Measurements from ENCODE around the gene PHF12. TPM values are rescaled to one million over a fixed set of nuclear protein-coding genes. Genes with fewer than 3 reads are reported as not detected.
A peak's percentile ranks its signal among the peaks of the same experiment; 100 is the strongest.

The PHF12 gene
- total RNA-seq, 1 experiment from 2014 or later = 21.1 TPM

DNA sequence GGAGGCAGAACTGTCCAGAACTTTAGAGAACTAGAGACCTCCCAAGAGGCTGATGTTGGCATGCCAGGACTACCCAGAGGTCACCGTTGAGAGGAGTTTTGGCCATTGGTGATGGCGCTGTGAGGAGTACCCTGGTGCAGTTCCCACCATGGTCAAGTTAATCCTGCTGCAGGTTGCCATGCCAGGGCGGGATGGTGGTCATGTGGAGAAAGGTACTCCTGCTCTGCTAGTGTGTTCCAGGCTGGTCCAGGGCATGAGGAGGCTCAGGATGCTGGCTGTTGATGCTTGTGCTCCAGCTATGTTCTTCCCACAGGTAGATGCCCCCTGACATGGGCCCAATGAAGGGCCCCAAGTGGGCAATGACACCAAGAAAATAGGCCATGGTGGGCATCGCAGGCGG, 4.1 kb upstream of the PHF12 start:
- DNase-seq (ENCODE audit: low read depth) = no peak

DNA sequence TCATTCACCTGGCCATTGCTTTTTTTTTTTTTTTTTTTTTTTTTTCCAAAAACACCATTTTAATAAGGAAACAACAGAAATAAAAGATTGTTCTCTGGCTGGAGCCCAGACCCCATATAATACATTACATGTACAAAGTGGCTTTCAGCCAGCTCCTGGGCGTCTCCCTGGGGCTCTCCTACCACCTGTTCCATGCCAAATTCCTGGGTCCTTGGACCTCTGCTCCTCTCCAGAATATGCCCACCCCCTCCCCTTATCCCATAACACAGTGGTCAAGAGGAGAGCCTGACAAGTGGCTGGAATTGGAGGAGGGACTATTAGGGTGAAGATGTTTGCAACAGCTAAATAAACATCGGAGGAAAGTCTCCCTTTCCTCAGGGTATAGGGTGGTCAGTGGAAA, 3.6 kb upstream of the PHF12 start:
- DNase-seq (ENCODE audit: low read depth) = no peak

DNA sequence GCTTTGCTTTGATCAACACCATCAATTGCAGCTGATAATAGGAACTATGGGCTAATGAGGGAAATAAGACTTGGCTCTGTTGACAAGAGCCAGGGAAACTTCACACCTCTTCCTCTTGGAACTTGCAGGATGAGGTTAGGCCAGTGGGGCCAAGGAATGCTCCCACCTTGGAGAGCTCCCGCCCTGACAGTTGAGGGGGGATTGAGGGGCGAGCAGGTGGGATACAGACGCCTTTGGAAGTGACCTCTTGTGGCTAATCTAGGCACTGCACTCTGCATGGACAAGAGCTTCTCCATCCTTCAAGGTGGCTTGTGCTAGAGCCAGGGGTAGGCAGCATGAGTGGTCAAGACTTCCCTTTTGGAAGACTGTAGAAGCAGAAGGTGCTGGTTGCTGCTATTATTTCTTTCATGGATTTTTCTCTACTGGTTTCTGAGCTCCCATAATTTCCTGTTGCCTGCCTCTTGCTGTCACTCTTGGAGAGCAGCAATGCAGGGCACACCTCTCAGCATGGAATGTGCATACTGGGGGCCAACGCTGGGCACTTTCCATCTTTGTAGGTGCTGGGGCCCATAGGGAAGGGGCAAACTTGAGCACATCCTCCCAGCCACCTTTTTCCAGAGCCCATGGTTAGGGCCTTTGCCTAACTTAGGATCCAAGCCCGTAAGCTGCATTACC, 2.3 kb upstream of the PHF12 start:
- peak; percentile 40 for DNase-seq (ENCODE audit: low read depth)

DNA sequence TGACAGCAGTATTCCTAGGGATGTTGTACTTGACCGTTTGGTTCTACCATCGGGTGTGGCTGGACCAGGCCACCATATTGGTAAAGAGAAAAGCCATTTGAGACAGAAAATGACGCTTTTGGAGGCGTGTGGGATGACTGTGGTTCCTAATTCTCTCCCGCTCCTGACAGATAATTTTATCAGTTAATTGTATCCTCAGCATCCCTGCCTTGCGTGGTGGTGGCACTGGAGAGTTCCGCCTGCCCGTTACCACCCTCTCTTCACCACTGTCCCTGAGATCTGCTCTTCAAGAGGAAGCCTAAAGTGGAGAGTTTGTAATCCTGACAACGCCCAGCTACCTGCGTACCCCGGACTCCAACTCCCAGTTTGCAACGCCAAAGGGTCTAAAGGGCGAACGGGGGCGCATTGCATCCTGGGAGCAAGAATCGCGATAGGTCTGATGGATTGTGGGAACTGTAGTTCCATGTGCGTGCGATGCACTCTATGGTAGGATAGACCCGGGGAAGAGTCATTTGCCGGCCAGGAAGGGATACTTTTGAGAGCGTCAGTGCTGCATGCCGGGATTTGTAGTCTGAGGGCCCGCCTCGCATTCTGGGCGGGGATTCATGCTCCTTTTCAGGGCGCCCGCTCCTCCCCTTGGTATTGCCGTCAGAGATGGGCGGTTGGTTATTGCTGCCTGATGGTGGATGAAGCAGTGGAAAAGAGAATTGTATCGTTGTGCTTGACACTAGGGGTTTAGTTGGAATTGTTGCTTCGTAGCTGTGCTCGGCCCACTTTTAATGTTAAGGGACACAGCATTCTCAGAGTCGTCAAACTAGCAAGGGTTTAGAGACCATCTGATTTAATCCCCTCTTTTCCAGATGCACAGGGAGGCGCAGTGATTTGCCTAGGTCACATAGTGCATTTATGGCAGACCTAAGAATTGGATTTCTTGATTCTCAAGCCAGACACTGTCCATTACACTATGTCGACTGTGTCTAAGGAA, 965 bp upstream of the PHF12 start:
- peak; percentile 99 for DNase-seq (ENCODE audit: low read depth)

DNA sequence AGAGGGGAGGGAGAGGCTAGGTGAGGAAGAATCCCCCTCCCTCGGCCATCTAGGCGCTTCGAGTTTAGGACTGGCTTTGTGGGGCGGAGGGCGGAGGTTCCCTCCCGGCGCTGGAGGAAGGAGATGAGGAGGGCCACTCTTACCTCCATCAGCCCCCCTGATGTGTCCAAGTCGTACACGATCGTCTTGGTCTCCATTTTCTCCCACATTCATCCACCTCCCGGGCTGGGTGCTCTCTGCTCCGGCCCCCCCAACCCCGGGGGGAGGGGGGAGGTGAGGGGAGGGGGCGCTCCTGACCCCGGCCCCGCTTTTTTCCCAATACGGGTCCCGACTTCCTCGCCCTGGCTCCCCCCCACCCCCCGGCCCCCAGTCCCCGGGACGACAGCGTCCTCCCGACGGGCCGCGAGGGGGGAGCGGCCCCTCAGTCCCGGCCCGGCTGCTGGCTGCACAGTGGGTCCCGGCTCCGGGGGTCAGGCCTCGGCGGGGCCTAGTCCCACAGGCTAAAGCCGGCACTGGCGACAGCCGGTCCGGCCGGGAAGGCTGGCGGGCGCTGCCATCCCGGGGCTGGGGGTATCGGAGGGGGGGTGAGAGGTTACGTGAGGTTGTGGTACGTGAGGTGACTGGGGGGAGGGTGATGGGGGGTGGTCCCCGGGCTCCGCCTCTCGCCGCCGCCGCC, 428 bp downstream of the PHF12 start:
- no peak for DNase-seq (ENCODE audit: low read depth)

DNA sequence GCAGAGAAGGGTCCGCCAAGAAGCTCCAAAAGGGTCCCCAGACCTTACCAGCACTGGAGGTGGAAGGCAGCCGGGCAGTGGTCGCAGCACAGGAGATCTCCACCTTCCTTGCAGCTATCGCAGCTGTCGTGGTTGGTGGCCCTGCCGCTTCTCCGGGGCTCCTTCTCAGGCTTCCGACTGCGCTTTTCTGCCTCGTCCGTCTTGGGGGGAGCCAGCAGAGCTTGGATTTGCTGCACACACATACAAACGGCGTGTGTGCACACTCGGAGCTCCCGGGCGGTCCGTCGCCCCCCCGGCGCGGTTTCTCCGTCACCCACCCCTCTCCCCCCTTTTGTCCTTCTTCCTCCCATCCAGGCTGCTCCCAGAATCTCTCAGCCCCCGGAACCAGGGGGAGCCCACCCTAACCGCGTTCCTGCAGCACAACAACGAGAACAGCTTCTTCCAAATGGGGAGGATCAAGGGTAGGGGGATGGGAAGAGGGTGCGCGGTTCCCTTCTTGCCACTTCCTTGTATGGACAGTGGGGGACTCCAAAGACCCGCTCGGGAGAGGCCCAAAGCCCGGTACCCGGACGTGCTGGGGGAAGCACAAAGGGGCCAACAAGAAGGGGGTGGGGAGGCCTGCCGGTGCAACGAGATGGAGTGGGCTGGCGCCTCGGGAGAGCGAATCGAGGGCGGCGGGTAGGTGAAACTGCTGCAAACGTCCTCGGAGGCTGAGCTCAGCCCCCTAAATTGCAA, 1.1 kb downstream of the PHF12 start:
- DNase-seq (ENCODE audit: low read depth) = peak; percentile 46

DNA sequence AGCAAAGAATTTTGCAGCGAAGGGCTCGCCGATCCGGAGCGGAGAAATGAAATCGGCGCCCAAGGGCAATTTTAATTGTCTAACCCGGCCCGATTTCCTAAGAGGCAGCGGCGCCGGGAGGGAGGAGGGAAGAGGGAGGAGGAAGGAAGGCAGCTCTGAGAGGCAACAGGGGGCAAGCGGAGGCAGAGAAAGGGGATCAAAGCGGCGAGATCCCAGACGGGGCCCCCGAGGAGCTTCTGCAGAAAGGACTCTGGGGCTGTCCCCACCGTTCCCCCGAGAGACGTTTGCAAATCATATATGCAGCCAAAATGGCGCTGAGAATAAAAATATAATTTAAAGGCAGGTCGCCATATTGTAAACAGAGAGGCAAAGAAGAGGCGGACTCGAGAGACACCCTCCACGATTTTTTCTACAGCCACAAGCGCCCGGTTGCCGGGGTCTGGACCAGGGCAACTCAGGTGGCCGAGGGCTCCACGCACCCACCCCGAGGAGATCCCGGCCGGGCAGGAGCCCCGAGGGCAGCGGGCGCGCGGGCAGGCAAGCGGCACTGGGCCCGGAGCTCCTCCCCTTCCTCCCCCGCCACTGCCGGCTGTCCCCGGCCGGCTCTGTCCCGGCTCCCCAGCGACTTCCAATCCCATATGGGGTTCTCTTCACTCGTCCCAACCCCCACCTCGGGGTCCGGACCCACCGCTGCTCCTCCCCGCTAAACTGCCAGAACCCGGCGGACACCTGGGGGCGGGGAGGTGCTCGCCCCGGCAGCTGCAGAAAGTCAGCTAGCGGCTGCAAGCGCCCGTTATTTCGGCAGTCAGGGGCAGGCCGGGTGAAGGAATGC, 1.9 kb downstream of the PHF12 start:
- DNase-seq (ENCODE audit: low read depth) = peak; percentile 47

DNA sequence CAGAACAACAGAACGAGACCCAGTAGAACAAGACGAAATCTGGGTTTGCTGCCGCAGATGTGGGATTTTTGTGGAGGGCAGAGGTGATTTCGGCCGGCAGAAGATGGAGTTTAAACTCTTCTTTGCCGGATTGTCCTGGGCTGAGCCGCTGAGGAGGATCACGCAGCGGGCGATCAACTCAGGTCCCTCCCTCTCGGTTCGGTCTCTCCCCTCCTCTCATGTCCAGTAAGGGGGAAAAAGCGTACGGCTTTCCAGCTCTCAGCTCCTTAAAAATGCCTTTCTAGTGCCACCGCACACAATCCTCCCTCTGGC, 2.5 kb downstream of the PHF12 start:
- DNase-seq (ENCODE audit: low read depth) = peak; percentile 29

DNA sequence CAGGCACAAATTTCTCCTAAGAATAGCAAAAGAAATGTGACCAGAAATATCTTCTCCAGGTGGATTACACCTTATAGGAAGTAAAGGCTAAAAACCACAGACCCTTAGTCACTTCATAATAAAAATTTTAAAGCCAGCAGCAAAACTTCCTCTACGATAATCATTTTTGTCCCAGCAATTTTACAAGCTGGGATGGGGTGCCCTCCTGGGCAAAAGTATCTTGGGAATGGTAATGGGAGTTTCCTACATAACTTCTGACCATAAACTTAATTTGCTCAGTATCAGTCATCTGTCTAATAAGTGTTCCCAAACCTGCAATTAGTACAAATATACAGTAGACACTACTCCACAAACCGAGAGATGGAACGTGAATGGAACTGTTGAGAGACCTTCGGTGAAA, 3.0 kb downstream of the PHF12 start:
- DNase-seq (ENCODE audit: low read depth) = no peak

DNA sequence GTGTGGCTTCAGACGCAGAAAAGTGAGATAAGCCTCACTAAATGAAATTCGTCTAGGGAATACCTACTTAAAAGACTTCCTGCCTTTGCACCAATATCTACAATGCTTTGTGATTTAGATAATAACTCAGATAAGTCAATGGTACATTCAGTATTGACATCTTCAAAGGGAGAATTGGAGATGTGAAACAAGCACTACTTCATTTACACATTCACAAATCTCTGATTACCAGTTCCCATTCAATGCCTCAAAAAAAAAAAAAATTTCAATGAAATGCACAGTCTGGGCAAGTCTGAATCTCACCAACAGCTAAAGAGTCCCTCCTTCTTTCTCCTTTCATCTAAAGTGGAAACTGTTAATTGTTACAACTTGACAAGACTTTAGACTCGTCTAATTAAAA, 3.7 kb downstream of the PHF12 start:
- DNase-seq (ENCODE audit: low read depth) = no peak

DNA sequence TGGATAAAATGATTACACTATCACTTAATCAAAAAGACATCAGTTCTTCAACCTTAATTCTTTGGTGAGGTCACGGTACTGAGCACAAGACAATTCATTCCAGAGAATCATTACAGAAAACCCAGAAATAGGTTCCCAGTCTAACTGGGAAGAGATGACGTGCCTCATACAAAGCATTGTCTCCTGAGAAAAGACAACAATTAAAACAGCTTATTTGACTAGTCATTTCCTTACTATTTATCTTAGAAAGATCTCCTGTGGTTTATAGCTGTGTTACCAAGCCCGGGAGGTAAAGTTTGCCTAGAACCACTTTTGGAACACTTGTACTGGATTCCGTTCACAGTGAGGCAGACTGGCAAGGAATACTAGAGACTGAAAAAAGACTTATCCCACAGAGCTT, 5.1 kb downstream of the PHF12 start:
- DNase-seq (ENCODE audit: low read depth) = peak; percentile 70

DNA sequence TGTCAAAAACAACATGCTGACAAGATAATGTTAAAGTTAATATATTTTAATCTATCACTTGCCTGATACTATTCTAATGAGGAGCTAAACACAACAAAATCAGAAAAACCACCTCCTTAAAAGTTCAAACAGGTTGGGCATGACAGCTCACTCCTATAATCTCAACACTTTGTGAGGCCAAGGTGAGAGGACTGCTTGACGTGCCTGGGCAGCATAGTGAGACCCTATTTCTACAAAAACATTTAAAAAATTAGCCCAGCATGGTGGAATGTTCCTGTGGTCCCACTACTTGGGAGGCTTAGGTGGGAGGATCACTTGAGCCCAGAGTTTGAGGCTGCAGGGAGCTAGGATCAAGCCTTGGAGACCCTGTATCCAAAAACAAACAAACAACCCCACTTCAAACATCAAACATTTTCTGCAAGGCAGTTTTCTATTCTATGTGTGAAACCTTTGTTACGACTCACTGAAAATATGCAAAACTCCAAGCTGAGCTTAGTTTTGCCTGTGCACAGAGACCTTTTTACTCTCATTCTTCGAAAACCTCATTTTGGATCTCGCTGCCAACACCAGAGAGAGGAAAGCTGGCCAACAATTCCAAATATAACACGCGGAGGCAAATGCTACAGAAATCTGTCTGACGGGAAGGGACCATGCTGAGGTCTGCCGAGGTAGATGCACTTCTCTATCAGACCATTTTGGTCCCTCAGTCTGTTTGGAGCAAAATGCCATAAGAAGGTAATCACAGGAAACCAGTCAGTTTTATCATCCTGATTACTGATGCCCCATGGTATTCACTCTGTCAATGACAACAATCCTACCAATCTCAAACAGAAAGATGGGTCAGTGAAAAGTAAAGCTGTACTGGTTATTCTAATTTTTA, 6.2 kb downstream of the PHF12 start:
- no peak for DNase-seq (ENCODE audit: low read depth)

DNA sequence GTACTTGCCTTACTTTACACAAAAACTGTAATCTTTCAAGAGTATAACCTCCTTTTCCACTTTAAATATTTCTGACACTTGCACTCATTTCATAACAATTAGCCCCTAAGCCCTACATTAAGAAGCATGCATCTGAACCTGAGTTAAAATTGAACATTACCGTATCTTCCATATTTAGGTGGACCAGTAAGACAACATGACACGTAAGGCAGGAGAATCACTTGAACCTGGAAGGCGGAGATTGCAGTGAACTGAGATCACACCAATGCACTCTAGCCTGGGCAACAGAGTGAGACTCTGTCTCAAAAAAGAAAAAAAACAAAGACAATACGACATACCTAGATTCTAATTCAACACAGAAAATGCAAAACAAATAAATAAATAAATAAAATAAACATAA, 7.0 kb downstream of the PHF12 start:
- no peak for DNase-seq (ENCODE audit: low read depth)

DNA sequence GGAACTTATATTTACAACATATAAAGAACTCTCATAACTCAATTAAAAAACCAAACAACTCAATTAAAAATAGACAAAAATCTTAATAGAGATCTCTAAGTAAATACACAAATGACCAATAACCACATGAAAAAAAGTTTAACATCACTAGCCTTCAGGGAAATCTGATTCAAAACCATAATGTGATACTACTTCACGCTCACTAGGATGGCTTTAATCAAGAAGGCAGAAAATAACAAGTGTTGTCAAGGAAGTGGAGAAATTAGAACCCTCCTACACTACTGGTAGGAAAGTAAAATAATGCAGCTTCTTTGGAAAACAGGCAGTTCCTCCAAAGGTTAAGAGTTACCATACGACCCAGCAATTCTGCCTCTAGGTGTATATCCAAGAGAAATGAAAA, 8.4 kb downstream of the PHF12 start:
- no peak for DNase-seq (ENCODE audit: low read depth)

DNA sequence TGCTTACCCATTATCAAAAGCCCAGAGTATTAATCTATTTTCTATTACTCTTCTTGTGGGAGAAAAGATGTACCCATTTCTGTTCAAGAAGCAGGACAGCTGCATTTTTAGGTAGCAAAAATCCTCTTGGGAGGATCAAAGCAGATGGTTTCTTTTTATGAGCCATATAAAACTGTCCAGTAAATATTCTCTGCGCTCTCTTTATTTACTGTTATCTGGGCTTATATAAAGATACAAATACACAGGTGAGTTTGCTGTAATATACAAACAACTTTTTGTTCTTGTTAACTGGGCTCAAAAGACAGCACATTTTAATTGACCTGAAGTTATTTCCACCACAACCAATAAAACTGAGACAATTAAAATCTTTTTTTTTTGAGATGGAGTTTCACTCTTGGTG, 10.1 kb downstream of the PHF12 start:
- DNase-seq (ENCODE audit: low read depth) = no peak

DNA sequence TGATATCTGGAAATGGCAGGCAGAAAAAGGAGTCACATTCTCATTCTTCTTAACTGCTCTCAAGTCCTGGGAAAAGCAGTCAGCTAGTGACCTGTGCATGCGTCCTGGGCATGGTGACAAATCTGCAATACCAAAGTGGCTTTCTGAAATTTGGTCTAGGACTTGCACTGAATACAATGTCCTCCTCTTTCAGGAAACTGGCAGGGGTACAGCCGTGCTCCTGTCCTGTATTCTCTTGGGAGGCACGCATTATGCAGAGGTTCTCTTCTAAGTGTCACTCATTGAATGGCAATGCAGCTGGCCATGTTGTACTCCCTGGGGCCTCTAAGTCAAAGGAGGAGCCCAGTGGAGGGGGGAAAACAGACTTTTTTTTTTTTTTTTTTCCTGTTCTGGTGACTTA, 10.6 kb downstream of the PHF12 start:
- DNase-seq (ENCODE audit: low read depth) = no peak

DNA sequence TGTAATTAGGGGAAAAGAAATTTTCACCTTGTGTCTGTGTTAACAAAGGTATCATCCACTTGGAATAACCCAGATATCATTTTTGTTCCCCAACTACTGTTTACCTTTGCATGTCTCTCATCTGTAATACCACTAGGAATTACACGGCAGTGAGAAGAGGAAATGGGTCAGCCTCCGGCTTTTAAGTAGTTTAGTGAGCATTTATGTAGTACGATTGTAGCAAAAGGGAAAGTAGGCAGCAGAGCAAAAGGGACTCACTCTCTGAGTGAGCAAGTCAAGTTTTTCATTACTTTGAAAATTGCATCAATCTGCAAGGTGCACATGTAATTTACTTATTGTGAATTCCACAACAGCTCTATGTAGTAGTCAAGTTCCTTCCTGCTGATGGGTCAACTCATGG, 11.2 kb downstream of the PHF12 start:
- no peak for DNase-seq (ENCODE audit: low read depth)

DNA sequence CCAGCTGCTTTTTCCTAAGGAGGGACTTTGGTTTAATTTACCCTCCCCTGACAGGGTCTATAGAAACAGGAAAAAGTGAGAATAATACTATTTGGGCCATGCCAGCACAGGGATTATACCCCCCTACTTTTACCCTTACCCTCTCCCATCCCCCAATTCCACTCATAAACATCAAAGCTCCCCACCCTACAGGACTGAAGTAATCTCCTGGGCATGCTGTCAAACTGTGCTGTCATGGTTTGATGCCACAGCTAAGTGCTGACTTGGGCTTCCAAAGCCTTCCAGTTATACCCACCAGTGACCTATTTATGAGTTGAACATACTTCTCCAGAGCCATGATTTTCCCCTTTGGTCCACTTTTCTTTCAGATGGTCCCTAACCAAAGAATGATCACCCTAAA, 12.8 kb downstream of the PHF12 start:
- DNase-seq (ENCODE audit: low read depth) = no peak

DNA sequence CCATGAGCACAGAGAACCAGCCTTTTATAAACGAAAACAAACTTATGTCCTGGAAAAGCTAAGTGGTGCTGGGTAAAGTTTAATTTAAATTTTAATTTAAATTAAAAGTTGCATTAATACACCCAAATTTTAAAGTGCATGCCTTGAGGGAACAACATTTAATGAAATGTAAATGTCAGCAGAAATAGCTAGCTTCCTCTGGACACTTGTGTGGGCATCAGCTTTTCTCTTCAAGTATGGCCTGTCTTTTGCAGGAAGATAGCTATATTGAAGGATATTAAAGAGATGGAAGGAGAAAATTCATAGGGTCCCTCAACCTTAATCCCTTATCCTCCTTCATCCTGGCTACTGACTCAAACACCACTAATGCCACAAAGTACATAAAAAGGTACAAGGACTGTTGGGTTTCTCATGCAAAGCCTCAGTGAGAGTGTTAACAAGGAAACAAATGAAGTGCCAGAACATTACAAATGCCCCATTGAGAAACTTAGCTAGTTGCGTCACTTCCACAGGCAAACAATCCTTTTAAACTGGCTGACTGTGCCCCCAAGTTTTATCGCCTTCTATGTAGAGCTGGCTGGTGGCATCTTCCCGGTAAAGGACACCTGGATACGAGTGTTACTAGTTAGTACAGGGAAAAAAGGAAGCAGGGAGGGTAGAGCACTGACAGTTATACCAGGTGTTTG, 14.1 kb downstream of the PHF12 start:
- no peak for DNase-seq (ENCODE audit: low read depth)

Data from HT1080 (cell line).